Measurements from ENCODE around the gene ERAL1. TPM values are rescaled to one million over a fixed set of nuclear protein-coding genes. Genes with fewer than 3 reads are reported as not detected.

The ERAL1 gene
- total RNA-seq, 1 experiment from 2014 or later: 70.1 TPM

GRCh38 chr17:28857905-28858800 lies 3.3 kb downstream of the ERAL1 start:
- no peak overlapping the region for H3K4me3 Mint-ChIP-seq
- POLR2A ChIA-PET: interaction anchor here (0.5 kb wide), 1 partner anchor 283 kb away, joined by 3 read pairs; no protein-coding TSS in a partner anchor
- no peak for ATAC-seq

More at GRCh38 chr17:28857905-28858800, 3.3 kb downstream of the ERAL1 start:
- no peak for DNase-seq (ENCODE audit: low spot score)
- Mint-ChIP-seq H3K27me3 (ENCODE audit: low read depth) (no peaks in the 10 kb centered on the region), H3K27ac (no peak overlapping the region), H3K9me3 (no peaks in the 10 kb centered on the region), H3K36me3 (peaks cover 35% of the 10 kb centered on the region), H3K4me1 (peaks cover 15% of the 10 kb centered on the region)
- CTCF ChIA-PET: interaction anchor here (0.9 kb wide), 1 partner anchor 95 kb away, joined by 3 read pairs; no protein-coding TSS in a partner anchor
- TF ChIP-seq MAX (CRISPR knock-in tag; IDR thresholded peaks at IDR 0.05) (no peak), FOXP4 (CRISPR knock-in tag; IDR thresholded peaks at IDR 0.05) (no peak), CREB1 (CRISPR knock-in tag; IDR thresholded peaks at IDR 0.05) (no peak), ZNF512 (CRISPR knock-in tag; IDR thresholded peaks at IDR 0.05; ENCODE audit: borderline replicate concordance) (no peak), ZNF532 (CRISPR knock-in tag; IDR thresholded peaks at IDR 0.05; ENCODE audit: borderline replicate concordance) (no peak), USF2 (CRISPR knock-in tag; IDR thresholded peaks at IDR 0.05) (no peak), CBFB (CRISPR knock-in tag; IDR thresholded peaks at IDR 0.05; ENCODE audit: low read depth) (no peak), E2F5 (CRISPR knock-in tag; IDR thresholded peaks at IDR 0.05) (no peak), ZNF232 (CRISPR knock-in tag; IDR thresholded peaks at IDR 0.05) (no peak), MLX (CRISPR knock-in tag; IDR thresholded peaks at IDR 0.05) (no peak), MYBL2 (CRISPR knock-in tag; IDR thresholded peaks at IDR 0.05) (no peak), ZNF416 (CRISPR knock-in tag; IDR thresholded peaks at IDR 0.05) (no peak), STAT6 (CRISPR knock-in tag; conservative IDR thresholded peaks at IDR 0.05; ENCODE audit: low read depth) (no peak), RORB (CRISPR knock-in tag; IDR thresholded peaks at IDR 0.05) (no peak), ZNF317 (CRISPR knock-in tag; IDR thresholded peaks at IDR 0.05; ENCODE audit: borderline replicate concordance, low read depth) (no peak), SMAD4 (CRISPR knock-in tag; IDR thresholded peaks at IDR 0.05) (no peak), TEAD4 (CRISPR knock-in tag; IDR thresholded peaks at IDR 0.05) (no peak), ZNF281 (CRISPR knock-in tag; IDR thresholded peaks at IDR 0.05) (no peak)

All from WTC11 (cell line).